GM12891 (cell line): ENCODE data around the gene SPPL3.

ENCODE experiments used
- DNase-seq: peaks from one replicate; pipeline ENCODE4 v3.0.0; 2011; ENCODE audit warnings: low spot score; ENCODE audit not compliant: insufficient read length
- FAIRE-seq: peaks from 2 replicates; lab custom pipeline; 2011; peaks lifted over from hg19 to GRCh38; lab: Jason Lieb, UNC
- PAX5 ChIP-seq: IDR thresholded peaks from 2 replicates; pipeline ENCODE4 v1.6.1; 2011; ENCODE audit warnings: low read length, moderate library complexity, mild to moderate bottlenecking; ENCODE audit not compliant: insufficient read depth, severe bottlenecking
- POLR2A ChIP-seq: IDR thresholded peaks from 2 replicates; pipeline ENCODE4 v1.6.1; 2011; ENCODE audit warnings: low read depth, low read length, control low read depth
- POLR2AphosphoS5 ChIP-seq: IDR thresholded peaks from 2 replicates; pipeline ENCODE4 v1.6.1; 2011; ENCODE audit warnings: low read depth, low read length, control low read depth
- POU2F2 ChIP-seq: IDR thresholded peaks from 2 replicates; pipeline ENCODE4 v1.6.1; 2011; ENCODE audit warnings: low read depth, mild to moderate bottlenecking, control low read depth, low read length, moderate library complexity
- SPI1 ChIP-seq: IDR thresholded peaks from 2 replicates; pipeline ENCODE4 v1.6.1; 2011; ENCODE audit warnings: low read depth, low read length, control low read depth
- TAF1 ChIP-seq: IDR thresholded peaks from 2 replicates; pipeline ENCODE4 v1.6.1; 2011; ENCODE audit warnings: low read depth, low read length, control low read depth

SPPL3 gene

DNA sequence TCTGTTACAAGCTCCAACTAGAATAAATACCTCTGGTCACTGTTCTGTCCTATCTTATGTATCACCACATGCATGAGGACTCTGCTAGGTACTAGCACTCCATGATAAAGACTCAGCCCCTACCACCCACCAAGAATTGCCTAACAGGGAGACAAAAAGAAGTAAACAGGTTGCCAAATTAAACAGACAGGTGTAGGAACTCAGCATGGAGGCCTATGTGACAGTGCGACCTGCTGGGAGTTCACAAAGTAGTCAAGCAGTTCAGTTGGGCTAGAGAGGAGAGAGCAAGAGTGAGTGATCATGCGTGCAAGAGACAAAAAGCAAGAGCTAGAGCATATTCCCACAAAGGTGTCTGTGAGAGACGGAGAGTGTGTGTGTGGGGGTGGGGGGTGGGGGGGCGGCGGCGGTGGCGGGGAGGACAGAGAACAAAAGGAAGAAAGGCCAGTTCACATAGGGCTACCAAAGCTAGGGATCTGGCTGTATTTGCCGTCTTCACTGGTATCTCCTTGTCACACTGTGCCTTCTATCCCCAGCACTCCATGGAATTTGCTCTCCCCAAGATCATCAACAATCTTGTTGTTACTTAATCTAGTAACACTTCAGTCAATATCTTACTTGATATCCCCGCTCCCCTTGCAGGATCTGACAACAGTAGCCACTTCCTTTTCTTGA is 81.2 kb downstream of the SPPL3 start:
- no peak for FAIRE-seq
- TF ChIP-seq TAF1 (no peak), SPI1 (no peak), PAX5 (no peak), POLR2AphosphoS5 (no peak), POLR2A (no peak), POU2F2 (no peak)
- DNase-seq: no peak

DNA sequence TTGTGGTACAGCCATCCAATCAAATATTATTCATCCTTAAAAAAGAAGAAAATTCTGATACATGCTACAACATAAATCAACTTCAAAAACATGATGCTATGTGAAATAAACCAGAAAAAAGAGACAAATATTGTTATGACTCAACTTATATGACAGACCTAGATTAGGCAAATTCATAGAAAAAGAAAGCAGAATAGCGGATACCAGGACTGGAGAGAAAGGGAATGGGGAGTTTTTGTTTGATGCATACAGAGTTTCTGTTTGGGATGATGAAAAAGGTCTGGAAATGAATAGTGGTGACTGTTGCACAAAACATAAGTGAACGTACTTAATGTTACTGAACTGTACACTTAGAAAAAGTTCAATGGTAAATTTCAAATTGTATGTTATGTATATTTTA is 82.3 kb downstream of the SPPL3 start:
- no peak for FAIRE-seq
- no peak for TF ChIP-seq PAX5
- no peak for TF ChIP-seq POLR2A
- TF ChIP-seq SPI1: no peak
- no peak for TF ChIP-seq TAF1
- TF ChIP-seq POU2F2: no peak
- no peak for DNase-seq

DNA sequence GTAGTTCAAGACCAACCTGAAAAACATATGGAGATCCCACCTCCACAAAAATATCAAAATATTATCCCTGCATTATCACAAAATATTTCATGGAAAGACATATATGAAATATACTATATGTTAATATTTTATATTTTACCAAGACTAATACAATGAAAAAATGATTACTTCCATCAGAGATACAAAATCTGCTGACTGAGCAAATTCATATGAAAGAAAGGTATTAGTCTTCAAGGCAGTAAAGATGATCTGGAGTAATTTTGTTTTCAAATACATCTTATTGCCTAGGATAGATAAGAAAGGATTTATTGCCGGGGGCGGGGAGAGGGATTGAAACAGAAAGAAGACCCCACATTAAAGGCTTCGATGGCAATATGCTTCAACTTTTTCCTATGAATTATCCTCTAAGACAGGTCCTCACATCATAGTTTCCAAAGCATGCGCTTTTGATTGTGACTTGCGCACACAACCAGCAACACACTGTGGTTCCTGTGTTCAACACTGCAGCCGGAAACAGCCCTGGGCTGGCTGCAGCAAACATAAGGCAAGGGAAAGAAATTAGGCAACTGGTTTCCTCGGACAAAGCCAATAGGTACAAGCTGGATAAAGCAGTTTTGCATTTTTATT is 83.2 kb downstream of the SPPL3 start:
- DNase-seq (no peak), FAIRE-seq (no peak)
- TF ChIP-seq TAF1 (no peak), POLR2AphosphoS5 (no peak), PAX5 (no peak), POU2F2 (no peak), POLR2A (no peak), SPI1 (no peak)

DNA sequence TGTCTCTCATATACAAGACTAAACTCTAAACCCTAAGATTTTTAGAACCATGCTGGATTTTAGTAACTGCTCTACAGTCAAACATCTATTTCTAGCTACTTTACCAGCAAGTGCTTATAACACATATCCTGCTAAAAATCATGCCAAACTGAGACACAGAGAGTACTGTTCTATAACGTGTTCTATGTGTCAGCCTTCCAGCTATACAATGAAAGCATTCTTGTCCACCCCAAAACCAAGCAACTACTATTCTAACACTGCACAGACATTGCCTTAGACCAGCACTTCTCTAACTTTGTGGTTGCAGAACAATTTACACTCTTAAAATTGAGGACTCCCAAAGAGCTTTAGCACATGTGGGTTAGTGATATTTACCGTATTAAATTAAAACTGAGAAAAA is 85.7 kb downstream of the SPPL3 start:
- TF ChIP-seq POU2F2 (no peak), PAX5 (no peak)
- FAIRE-seq (no peak), DNase-seq (no peak)

DNA sequence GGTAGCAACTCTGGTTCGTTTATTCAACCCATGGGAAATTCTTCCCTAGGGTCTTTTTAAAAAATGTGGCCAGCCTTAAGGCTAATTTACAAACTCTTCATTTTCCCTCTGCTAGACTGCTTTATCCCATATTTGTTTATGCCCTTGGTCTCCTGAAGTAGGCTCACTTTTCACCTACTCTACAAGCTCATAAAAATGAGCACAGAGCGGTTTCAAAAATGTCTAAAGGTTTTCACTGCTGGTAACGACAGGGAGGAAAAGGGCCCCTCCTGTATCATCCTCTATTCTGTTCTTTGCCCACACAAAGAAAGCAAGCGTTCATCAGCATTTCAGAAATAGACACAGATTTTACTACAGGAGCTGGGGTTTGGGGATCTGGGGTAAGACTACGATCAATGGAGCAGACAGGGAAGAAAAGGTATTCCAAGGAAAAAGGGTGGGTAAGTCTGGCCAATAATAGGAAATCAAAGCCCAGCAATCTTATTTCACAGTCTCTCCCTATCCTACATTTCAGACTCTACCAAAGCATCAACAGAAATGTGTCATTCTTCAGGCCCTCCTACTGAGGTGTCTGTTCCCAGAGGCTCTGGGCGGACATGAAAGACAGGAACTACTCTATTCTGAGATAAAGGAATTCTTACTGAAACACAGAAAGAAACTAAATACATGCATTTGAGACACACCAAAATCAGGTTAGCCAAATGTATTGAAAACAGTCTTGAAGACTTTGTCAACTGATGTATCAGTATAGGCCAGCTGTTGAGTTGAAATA is 86.4 kb downstream of the SPPL3 start:
- no peak for FAIRE-seq
- no peak for TF ChIP-seq POU2F2
- TF ChIP-seq POLR2A: no peak
- no peak for TF ChIP-seq PAX5
- TF ChIP-seq TAF1: no peak
- TF ChIP-seq POLR2AphosphoS5: no peak
- no peak for TF ChIP-seq SPI1
- no peak for DNase-seq

DNA sequence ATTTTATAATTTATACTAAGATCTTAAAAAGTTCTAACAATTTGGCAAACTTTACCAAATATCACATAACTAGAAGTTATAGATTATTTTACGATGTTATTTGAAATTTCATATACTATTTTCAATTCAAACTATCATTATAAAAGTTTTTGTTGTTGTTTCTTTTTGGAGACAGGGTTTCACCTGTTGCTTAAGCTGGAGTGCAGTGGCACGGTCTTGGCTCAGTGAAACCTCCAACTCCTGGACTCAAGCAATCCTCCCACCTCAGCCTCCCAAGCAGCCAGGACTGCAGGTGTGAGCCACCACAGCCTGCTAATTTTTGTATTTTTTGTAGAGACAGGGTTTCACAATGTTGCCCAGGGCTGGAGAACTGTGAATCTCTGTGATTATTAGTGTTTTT is 87.8 kb downstream of the SPPL3 start:
- TF ChIP-seq PAX5 (no peak), POLR2A (no peak), POLR2AphosphoS5 (no peak), TAF1 (no peak), SPI1 (no peak), POU2F2 (no peak)
- DNase-seq (no peak), FAIRE-seq (no peak)

DNA sequence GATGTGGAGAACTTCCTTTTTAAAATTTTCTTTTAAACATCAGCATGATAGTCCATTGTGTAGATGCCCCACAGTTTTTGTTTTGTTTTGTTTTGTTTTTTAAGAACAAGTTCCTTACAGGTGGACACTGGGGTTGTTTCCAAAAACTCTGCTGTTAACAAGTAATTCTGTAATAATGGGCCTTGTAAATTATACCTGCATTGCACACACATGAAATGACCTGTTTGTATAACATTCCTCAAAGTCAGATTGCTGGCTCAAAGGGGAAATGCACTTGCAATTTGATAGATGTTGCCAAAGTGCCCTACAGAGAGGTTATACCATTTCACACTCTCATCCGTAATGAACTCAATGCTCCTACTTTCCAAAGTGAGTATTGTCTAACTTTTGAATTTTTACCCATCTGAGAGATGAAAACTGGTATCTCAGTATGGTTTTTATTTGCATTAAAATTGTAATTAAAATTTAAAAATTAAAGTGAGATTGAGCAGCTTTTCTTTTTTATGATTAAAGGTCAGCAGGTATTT is 89.2 kb downstream of the SPPL3 start:
- TF ChIP-seq SPI1 (no peak), POU2F2 (no peak), PAX5 (no peak), POLR2A (no peak), TAF1 (no peak), POLR2AphosphoS5 (no peak)

DNA sequence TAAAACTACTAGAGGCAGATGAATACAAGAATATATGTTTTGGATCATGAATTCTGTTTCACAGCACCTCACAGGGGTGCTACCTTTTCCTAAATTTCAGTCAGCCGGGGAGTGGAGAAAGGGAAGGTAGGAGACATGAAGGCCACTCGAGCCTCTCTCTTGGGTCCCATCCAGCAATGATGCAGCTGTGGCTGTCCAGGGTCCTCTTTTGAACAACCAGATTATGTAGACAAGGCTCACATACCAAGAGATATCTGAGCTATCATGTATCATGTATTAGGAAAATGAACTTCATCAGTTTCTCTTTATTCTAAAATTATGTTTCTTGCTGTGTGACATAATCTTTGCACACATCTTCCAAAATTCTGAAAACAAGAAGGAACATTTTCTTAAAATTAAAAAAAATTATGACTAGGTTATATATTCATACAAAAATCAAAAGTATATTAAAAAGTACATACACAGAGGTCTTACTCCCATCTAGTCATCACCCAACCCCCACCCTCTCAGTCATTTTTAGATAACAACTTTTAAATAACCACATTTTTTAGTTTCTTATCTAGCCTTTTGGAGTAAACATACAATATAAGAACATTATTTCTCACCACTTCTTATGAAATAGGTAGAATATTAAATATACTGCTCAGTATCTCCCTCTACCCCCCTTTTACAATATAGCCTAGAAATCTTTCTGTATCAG is 89.8 kb downstream of the SPPL3 start:
- DNase-seq (no peak), FAIRE-seq (no peak)
- no peak for TF ChIP-seq POU2F2
- no peak for TF ChIP-seq TAF1
- no peak for TF ChIP-seq SPI1
- TF ChIP-seq PAX5: no peak
- TF ChIP-seq POLR2A: no peak
- TF ChIP-seq POLR2AphosphoS5: no peak

More for the DNA sequence above, 89.2 kb downstream of the SPPL3 start:
- FAIRE-seq (no peak), DNase-seq (no peak)

DNA sequence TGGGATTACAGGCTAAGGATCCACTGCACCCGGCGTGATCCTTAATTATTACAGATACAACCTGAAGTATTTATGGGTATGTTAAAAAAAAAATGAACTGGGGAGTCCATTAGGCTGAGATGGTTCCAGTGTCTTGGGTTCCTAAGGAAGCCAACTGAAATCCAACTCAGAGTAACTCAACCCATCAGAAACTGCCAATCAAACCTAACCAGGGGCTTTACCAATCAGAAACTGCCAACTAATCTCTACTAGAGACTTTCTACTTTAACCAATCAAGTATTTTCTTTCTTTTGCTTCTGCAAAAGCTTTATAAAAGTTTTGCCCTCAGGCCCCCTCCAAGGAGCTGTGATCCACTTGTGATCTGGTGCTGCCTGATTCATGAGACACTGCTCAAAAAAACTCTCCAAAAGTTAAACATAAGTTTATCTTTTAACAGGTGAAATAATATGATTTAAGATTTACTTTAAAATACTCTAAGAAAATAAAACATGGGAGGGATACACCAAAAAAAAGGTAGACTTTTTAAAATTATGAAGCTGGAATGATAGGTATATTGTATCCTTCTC is 90.5 kb downstream of the SPPL3 start:
- no peak for DNase-seq
- TF ChIP-seq TAF1 (no peak), PAX5 (no peak), SPI1 (no peak), POU2F2 (no peak), POLR2A (no peak), POLR2AphosphoS5 (no peak)
- no peak for FAIRE-seq

DNA sequence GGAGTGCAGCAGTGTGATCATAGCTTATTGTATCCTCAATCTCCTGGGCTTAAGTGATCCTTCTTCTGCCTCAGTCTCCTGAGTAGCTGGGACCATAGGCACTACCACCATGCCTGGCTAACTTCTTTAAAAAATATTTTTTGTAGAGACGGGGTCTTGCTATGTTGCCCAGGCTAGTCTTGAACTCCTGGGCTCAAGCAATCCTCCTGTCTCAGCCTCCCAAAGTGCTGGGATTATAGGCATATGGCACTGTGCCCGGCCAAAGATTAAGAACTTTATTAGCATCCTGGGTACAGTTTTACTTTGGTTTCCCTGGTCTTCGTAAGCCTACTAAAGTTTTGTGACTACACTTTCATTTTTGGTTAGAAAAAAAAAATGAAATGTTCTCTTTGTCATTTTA is 94.1 kb downstream of the SPPL3 start:
- no peak for DNase-seq
- TF ChIP-seq TAF1 (no peak), SPI1 (no peak), PAX5 (no peak), POLR2AphosphoS5 (no peak), POLR2A (no peak), POU2F2 (no peak)
- no peak for FAIRE-seq
